AG04449 (cell line): ENCODE data around the gene GMCL1.
"Not testable (repeated sequence)": the region's sequence is repeated elsewhere in the genome, so short reads cannot be mapped to it uniquely, and the experiment has no call there.

Experiments
- CTCF ChIA-PET: fragments of 350-600 bp; formaldehyde crosslinking; extraction: SDS; loops from one replicate; lab custom pipeline; 2021; ENCODE audit warnings: antibody characterized with exemption; lab: Yijun Ruan, JAX
- POLR2A ChIA-PET: fragments of 400-600, 350-600 bp; formaldehyde crosslinking; extraction: SDS; loops from one replicate; lab custom pipeline; 2020; ENCODE audit warnings: antibody characterized with exemption, inconsistent platforms; lab: Yijun Ruan, JAX
- DNase-seq: peaks from one replicate; pipeline ENCODE4 v3.0.0-alpha.2; 2010; ENCODE audit warnings: low read depth, low spot score
- H3K4me3 ChIP-seq: 2 replicates; pipeline ENCODE4 v1.5.1; 2011; ENCODE audit warnings: low read depth, mild to moderate bottlenecking, control low read depth, low read length
- CTCF ChIP-seq: IDR thresholded peaks from one replicate; pipeline ENCODE4 v1.5.1; 2011; ENCODE audit warnings: mild to moderate bottlenecking, moderate library complexity, low read length, control low read depth, inconsistent platforms; ENCODE audit not compliant: insufficient read depth; ENCODE audit errors: missing control alignments

GMCL1 gene

GRCh38 chr2:69890881-69891280 lies 61.4 kb downstream of the GMCL1 start:
- H3K4me3 ChIP-seq: no peak overlapping the region
- TF ChIP-seq CTCF: no peak
- CTCF ChIA-PET: no interaction called here
- POLR2A ChIA-PET: no interaction called here
- no peak for DNase-seq

GRCh38 chr2:69892838-69893424 lies 63.5 kb downstream of the GMCL1 start:
- POLR2A ChIA-PET, DNase-seq, H3K4me3 ChIP-seq: not testable (repeated sequence)
- CTCF ChIA-PET: interaction anchor here (0.9 to 4.5 kb wide), 3 partner anchors 19 to 169 kb away, joined by 3 to 32 read pairs (median 9); no protein-coding TSS in a partner anchor

GRCh38 chr2:69893684-69894551 lies 64.5 kb downstream of the GMCL1 start, which contains the start of gene SNRNP27:
Gene SNRNP27 (plus strand): TSS chr2:69893956. CDS start chr2:69893985, 29 bp downstream.
- CTCF ChIA-PET: interaction anchor here (0.7 to 4.5 kb wide), 7 partner anchors 9 to 175 kb away, joined by 3 to 32 read pairs (median 3); partner anchors contain the start of gene MXD1
- no peak for DNase-seq
- no peak for TF ChIP-seq CTCF
- POLR2A ChIA-PET: interaction anchor here (0.9 kb wide), 1 partner anchor 20 kb away, joined by 4 read pairs; no protein-coding TSS in a partner anchor
- peak within 1 kb of the TSS; percentile 79 for H3K4me3 ChIP-seq

- H3K4me3 ChIP-seq: peak overlapping the region; percentile 79
- POLR2A ChIA-PET: interaction anchor here (0.9 kb wide), 1 partner anchor 19 kb away, joined by 4 read pairs; no protein-coding TSS in a partner anchor
- CTCF ChIA-PET: interaction anchor here (0.9 to 4.5 kb wide), 4 partner anchors 8 to 173 kb away, joined by 3 to 32 read pairs (median 4); partner anchors contain the start of gene MXD1
- DNase-seq: not testable (repeated sequence)
Observed at GRCh38 chr2:69894737-69895136, 65.3 kb downstream of the GMCL1 start.

- no peak overlapping the region for H3K4me3 ChIP-seq
- ChIA-PET POLR2A (no interaction called here), CTCF (interaction anchor here (1.1 to 4.3 kb wide), 4 partner anchors 8 to 177 kb away, joined by 3 to 26 read pairs (median 3); partner anchors contain the start of gene SNRNP27)
- no peak for TF ChIP-seq CTCF
- no peak for DNase-seq
Observed at GRCh38 chr2:69902213-69902922, 72.9 kb downstream of the GMCL1 start.

- no peak for TF ChIP-seq CTCF
- no peak overlapping the region for H3K4me3 ChIP-seq
- POLR2A ChIA-PET: interaction anchor here (0.6 kb wide), 1 partner anchor 197 kb away, joined by 3 read pairs; no protein-coding TSS in a partner anchor
- no peak for DNase-seq
- CTCF ChIA-PET: interaction anchor here (0.6 to 0.7 kb wide), 2 partner anchors 182 to 192 kb away, joined by 3 read pairs; no protein-coding TSS in a partner anchor
Observed at GRCh38 chr2:69907216-69907615, 77.8 kb downstream of the GMCL1 start.
